ENCODE results near the gene DISC1.

- TF ChIP-seq CTCF (conservative IDR thresholded peaks at IDR 0.05; ENCODE audit: low read depth, low read length) (no peak), EZH2 (IDR thresholded peaks at IDR 0.05; ENCODE audit: borderline replicate concordance, low read depth, low read length, poor library complexity, severe bottlenecking) (no peak)
Measured at GRCh38 chr1:231899046-231899445, 272.5 kb downstream of the DISC1 start.
